Fibroblast of peridontal ligament (primary cell): ENCODE results near the gene SERPINB12.

Experiments
- DNase-seq: peaks from one replicate; pipeline ENCODE4 v3.0.0-alpha.2; 2010; ENCODE audit errors: extremely low read depth

The SERPINB12 gene

DNA sequence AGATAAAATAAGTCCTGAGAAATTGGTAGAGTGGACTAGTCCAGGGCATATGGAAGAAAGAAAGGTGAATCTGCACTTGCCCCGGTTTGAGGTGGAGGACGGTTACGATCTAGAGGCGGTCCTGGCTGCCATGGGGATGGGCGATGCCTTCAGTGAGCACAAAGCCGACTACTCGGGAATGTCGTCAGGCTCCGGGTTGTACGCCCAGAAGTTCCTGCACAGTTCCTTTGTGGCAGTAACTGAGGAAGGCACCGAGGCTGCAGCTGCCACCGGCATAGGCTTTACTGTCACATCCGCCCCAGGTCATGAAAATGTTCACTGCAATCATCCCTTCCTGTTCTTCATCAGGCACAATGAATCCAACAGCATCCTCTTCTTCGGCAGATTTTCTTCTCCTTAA is 54.8 kb downstream of the SERPINB12 start:
- DNase-seq, result no peak

DNA sequence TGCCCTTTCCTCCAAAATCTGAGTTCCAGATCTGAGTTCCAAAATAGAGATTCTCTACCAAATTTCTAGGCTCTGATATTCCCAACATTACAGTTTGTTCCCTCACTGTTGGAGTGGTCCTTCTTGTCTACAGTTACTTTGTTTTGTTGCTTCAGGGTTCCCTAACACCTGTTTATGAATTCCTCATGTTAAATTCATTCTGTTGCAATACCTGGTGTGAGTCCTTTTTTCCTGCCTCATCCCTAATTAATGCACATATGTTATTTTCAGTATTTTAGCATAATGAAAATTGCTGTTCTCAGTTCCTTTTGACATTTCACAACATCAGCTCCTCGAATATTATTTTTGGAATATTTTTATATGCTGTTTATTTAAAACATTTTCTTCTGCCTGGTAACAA is 61.2 kb downstream of the SERPINB12 start:
- no peak for DNase-seq

- DNase-seq, result no peak
Observed at GRCh38 chr18:63603772-63604171, 61.6 kb downstream of the SERPINB12 start.

DNA sequence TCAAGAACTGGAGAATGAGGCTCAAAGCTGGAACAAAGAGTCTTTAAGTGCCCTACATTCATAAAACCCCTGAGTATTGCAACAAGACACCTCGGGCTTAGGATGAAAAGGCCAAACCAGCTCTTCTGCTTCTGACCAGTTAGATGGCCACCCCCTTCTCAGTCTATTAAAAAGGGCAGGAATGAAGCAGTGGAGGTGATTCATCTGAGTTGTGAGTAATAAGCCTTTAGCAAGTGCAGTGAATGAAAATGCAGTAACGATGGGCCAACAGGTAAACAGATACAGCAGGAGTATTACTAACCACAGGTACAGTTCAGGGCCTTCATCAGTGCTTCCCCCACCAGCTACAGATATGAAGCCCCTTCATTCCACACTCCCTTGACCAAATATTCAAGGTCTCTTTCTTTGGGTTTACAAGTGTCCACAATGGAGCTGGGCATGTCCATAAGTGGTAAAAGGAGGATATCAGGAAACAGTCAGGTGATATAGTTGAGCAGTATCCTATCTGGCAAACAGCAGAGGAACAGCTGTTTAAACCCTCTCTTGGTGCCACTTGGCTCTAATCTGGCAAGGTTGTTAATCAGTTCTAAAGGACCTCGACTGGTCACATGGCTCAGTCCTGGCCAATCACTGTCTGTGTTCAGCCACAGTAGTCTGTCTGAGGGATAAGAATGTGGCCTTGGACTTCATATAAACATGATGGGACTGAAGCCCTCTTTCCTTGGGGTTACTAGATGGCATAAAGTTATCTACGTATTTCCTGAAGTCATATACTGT is 62.8 kb downstream of the SERPINB12 start:
- DNase-seq, result no peak

GRCh38 chr18:63606526-63606925 is 64.4 kb downstream of the SERPINB12 start:
- DNase-seq, result peak; percentile 2

- DNase-seq, result no peak
Observed at GRCh38 chr18:63613420-63613819, 71.3 kb downstream of the SERPINB12 start.

- no peak for DNase-seq
Observed at GRCh38 chr18:63617049-63617914, 75.1 kb downstream of the SERPINB12 start.

GRCh38 chr18:63617915-63618234 is 75.7 kb downstream of the SERPINB12 start:
- DNase-seq, result no peak
